ENCODE results near the gene USH2A. TPM values are rescaled to one million over a fixed set of nuclear protein-coding genes. Genes with fewer than 3 reads are reported as not detected.

Gene USH2A
- total RNA-seq, 1 donor from 2014 or later = 0.04 TPM

DNA sequence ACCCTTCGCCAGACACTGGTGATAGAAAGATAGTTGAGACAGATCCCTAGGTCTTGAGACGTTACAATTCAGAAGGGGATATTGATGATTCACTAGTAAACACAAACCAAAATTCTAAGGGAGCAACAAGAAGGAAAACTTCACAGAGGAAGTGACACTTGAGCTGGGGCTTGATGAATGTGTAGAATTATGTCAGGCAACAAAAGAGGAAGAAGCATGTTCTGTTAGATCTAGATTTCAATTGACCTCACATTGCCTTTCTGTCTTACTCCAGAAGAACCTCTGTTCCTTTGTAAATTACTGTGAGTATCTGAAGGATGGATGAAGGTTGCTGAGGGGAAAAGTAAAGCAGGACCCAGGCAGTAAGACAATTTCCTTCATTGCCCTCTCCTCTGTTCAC is 528.0 kb downstream of the USH2A start:
- Mint-ChIP-seq H3K4me1 (peaks cover 10% of the 10 kb centered on the region), H3K27ac (no peak overlapping the region), H3K4me3 (no peak overlapping the region), H3K9me3 (no peaks in the 10 kb centered on the region), H3K36me3 (no peaks in the 10 kb centered on the region), H3K27me3 (ENCODE audit: insufficient read depth, low read depth) (no peaks in the 10 kb centered on the region)
- Histone ChIP-seq H3K27me3 (no peaks in the 10 kb centered on the region), H3K36me3 (no peaks in the 10 kb centered on the region), H2AFZ (replicated peaks) (no peak overlapping the region), H3K9ac (no peak overlapping the region), H3K79me2 (ENCODE audit: low read depth) (no peaks in the 10 kb centered on the region), H3K4me3 (no peak overlapping the region), H3K27ac (no peak overlapping the region), H3K4me1 (no peaks in the 10 kb centered on the region), H4K20me1 (ENCODE audit: low read depth) (no peaks in the 10 kb centered on the region), H3F3A (ENCODE audit: low read depth) (no peaks in the 10 kb centered on the region), H3K4me2 (no peak overlapping the region), H3K9me3 (ENCODE audit: low read depth) (no peaks in the 10 kb centered on the region)
- TF ChIP-seq EZH2phosphoT487 (IDR thresholded peaks at IDR 0.05) (no peak), EZH2 (IDR thresholded peaks at IDR 0.05) (no peak)
- TF ChIP-seq, protein P1, sequence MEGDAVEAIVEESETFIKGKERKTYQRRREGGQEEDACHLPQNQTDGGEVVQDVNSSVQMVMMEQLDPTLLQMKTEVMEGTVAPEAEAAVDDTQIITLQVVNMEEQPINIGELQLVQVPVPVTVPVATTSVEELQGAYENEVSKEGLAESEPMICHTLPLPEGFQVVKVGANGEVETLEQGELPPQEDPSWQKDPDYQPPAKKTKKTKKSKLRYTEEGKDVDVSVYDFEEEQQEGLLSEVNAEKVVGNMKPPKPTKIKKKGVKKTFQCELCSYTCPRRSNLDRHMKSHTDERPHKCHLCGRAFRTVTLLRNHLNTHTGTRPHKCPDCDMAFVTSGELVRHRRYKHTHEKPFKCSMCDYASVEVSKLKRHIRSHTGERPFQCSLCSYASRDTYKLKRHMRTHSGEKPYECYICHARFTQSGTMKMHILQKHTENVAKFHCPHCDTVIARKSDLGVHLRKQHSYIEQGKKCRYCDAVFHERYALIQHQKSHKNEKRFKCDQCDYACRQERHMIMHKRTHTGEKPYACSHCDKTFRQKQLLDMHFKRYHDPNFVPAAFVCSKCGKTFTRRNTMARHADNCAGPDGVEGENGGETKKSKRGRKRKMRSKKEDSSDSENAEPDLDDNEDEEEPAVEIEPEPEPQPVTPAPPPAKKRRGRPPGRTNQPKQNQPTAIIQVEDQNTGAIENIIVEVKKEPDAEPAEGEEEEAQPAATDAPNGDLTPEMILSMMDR (IDR thresholded peaks at IDR 0.05) = no peak
- DNase-seq (ENCODE audit: low spot score) = no peak

DNA sequence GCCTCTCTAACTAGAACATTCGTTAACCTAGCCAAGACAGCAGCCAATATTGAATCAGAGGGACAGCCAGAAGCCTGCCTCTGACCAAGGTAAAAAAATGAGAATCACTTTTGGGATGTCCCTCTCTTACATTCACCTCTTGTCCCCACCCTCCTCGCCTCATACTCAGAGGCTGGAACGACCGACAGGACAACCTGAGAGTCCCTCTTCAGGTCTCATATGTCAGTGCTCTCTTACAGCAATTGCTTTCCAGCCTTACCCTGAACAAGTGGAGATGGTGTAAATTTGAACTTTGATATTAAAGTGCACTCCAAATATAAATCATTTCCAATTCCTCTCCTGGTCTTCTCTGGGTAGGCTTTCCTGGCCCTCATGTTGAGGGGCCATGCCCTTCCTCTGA is 528.6 kb downstream of the USH2A start:
- Mint-ChIP-seq H3K9me3 (no peaks in the 10 kb centered on the region), H3K27ac (no peak overlapping the region), H3K4me3 (no peak overlapping the region), H3K36me3 (no peaks in the 10 kb centered on the region), H3K4me1 (peaks cover 10% of the 10 kb centered on the region), H3K27me3 (ENCODE audit: insufficient read depth, low read depth) (no peaks in the 10 kb centered on the region)
- H3K79me2 ChIP-seq (ENCODE audit: low read depth) = no peaks in the 10 kb centered on the region
- no peak overlapping the region for H3K4me2 ChIP-seq
- H2AFZ ChIP-seq (replicated peaks) = no peak overlapping the region
- no peak for TF ChIP-seq EZH2phosphoT487 (IDR thresholded peaks at IDR 0.05)
- no peak for TF ChIP-seq EZH2 (IDR thresholded peaks at IDR 0.05)
- TF ChIP-seq, protein P1 (IDR thresholded peaks at IDR 0.05) = no peak
- H3F3A ChIP-seq (ENCODE audit: low read depth) = no peaks in the 10 kb centered on the region
- no peak overlapping the region for H3K4me3 ChIP-seq
- no peaks in the 10 kb centered on the region for H3K4me1 ChIP-seq
- H3K27me3 ChIP-seq = no peaks in the 10 kb centered on the region
- no peaks in the 10 kb centered on the region for H3K9me3 ChIP-seq (ENCODE audit: low read depth)
- no peaks in the 10 kb centered on the region for H3K36me3 ChIP-seq
- no peak overlapping the region for H3K9ac ChIP-seq
- H3K27ac ChIP-seq = no peak overlapping the region
- no peak for DNase-seq (ENCODE audit: low spot score)
- H4K20me1 ChIP-seq (ENCODE audit: low read depth) = no peaks in the 10 kb centered on the region

- no peak overlapping the region for H3K27ac Mint-ChIP-seq
- H3K4me1 Mint-ChIP-seq = peaks cover 10% of the 10 kb centered on the region
- no peak overlapping the region for H3K4me3 Mint-ChIP-seq
- H3F3A ChIP-seq (ENCODE audit: low read depth) = no peaks in the 10 kb centered on the region
- no peak overlapping the region for H3K9ac ChIP-seq
- no peak overlapping the region for H3K27ac ChIP-seq
- H3K27me3 ChIP-seq = no peaks in the 10 kb centered on the region
- H3K36me3 Mint-ChIP-seq = no peaks in the 10 kb centered on the region
- H3K27me3 Mint-ChIP-seq (ENCODE audit: insufficient read depth, low read depth) = no peaks in the 10 kb centered on the region
- no peaks in the 10 kb centered on the region for H3K79me2 ChIP-seq (ENCODE audit: low read depth)
- TF ChIP-seq, protein P1 (IDR thresholded peaks at IDR 0.05) = no peak
- TF ChIP-seq EZH2phosphoT487 (IDR thresholded peaks at IDR 0.05) = no peak
- TF ChIP-seq EZH2 (IDR thresholded peaks at IDR 0.05) = no peak
- no peak overlapping the region for H3K4me3 ChIP-seq
- no peaks in the 10 kb centered on the region for H3K4me1 ChIP-seq
- H4K20me1 ChIP-seq (ENCODE audit: low read depth) = no peaks in the 10 kb centered on the region
- no peak overlapping the region for H2AFZ ChIP-seq (replicated peaks)
- no peaks in the 10 kb centered on the region for H3K9me3 Mint-ChIP-seq
- DNase-seq (ENCODE audit: low spot score) = no peak
- no peaks in the 10 kb centered on the region for H3K9me3 ChIP-seq (ENCODE audit: low read depth)
- H3K36me3 ChIP-seq = no peaks in the 10 kb centered on the region
- H3K4me2 ChIP-seq = no peak overlapping the region
Observed at GRCh38 chr1:215891266-215892057, 531.8 kb downstream of the USH2A start.
